ENCODE results near the gene PCIF1. TPM values are rescaled to one million over a fixed set of nuclear protein-coding genes. Genes with fewer than 3 reads are reported as not detected.
"Not testable (repeated sequence)": the region's sequence is repeated elsewhere in the genome, so short reads cannot be mapped to it uniquely, and the experiment has no call there.

PCIF1 gene
- total and polyA plus RNA-seq, 2 experiments from 2014 or later, result 11.8 to 26.0 TPM

GRCh38 chr20:45985573-45985972 is 51.1 kb downstream of the PCIF1 start:
- Histone ChIP-seq H3K9me3 (ENCODE audit: low read depth) (no peaks in the 10 kb centered on the region), H3K27ac (no peak overlapping the region), H3K9me2 (replicated peaks; ENCODE audit: insufficient read depth) (no peaks in the 10 kb centered on the region), H3K4me3 (no peak overlapping the region), H3K4me1 (ENCODE audit: insufficient read depth) (no peaks in the 10 kb centered on the region), H4K20me1 (ENCODE audit: insufficient read depth, poor library complexity, severe bottlenecking) (no peaks in the 10 kb centered on the region), H3K27me3 (no peaks in the 10 kb centered on the region), H3K4me2 (no peak overlapping the region), H2AFZ (no peak overlapping the region), H3K36me3 (replicated peaks; ENCODE audit: insufficient read depth, low read depth) (no peaks in the 10 kb centered on the region), H3K79me2 (no peaks in the 10 kb centered on the region)
- DNase-seq (ENCODE audit: low spot score), result no peak
- TF ChIP-seq CTCF (IDR thresholded peaks at IDR 0.05; ENCODE audit: poor library complexity), result no peak
- TF ChIP-seq EZH2 (IDR thresholded peaks at IDR 0.05; ENCODE audit: borderline replicate concordance), result no peak
- TF ChIP-seq EZH2phosphoT487 (IDR thresholded peaks at IDR 0.05; ENCODE audit: low read depth, severe bottlenecking, unreplicated experiment), result no peak
- WGBS (ENCODE audit: low lambda C conversion rate, missing lambda C conversion rate), result 70% methylated on average over 7 of the region's 7 CpGs

- Histone ChIP-seq H3K9me3 (ENCODE audit: low read depth) (no peaks in the 10 kb centered on the region), H3K9me2 (replicated peaks; ENCODE audit: insufficient read depth) (no peaks in the 10 kb centered on the region), H3K27ac (no peak overlapping the region), H3K4me2 (no peak overlapping the region), H3K27me3 (no peaks in the 10 kb centered on the region), H3K79me2 (no peaks in the 10 kb centered on the region), H3K36me3 (replicated peaks; ENCODE audit: insufficient read depth, low read depth) (no peaks in the 10 kb centered on the region), H4K20me1 (ENCODE audit: insufficient read depth, poor library complexity, severe bottlenecking) (no peaks in the 10 kb centered on the region), H3K4me1 (ENCODE audit: insufficient read depth) (no peaks in the 10 kb centered on the region), H3K4me3 (no peak overlapping the region), H2AFZ (no peak overlapping the region)
- WGBS (ENCODE audit: low lambda C conversion rate, missing lambda C conversion rate), result 13% methylated on average over 16 of the region's 16 CpGs
- TF ChIP-seq EZH2phosphoT487 (IDR thresholded peaks at IDR 0.05; ENCODE audit: low read depth, severe bottlenecking, unreplicated experiment) (no peak), CTCF (IDR thresholded peaks at IDR 0.05; ENCODE audit: poor library complexity) (peak; percentile 73), EZH2 (IDR thresholded peaks at IDR 0.05; ENCODE audit: borderline replicate concordance) (no peak)
- DNase-seq (ENCODE audit: low spot score), result peak; percentile 83
These were observed 52.8 kb downstream of the PCIF1 start for GRCh38 chr20:45987108-45987780.

GRCh38 chr20:45988830-45989229 is 54.3 kb downstream of the PCIF1 start:
- H3K4me2 ChIP-seq; H3K27ac ChIP-seq; H3K4me3 ChIP-seq; H3K36me3 ChIP-seq (replicated peaks; ENCODE audit: insufficient read depth, low read depth); H3K4me1 ChIP-seq (ENCODE audit: insufficient read depth); H3K9me3 ChIP-seq (ENCODE audit: low read depth); H3K9me2 ChIP-seq (replicated peaks; ENCODE audit: insufficient read depth); DNase-seq (ENCODE audit: low spot score); H3K27me3 ChIP-seq; H2AFZ ChIP-seq; H3K79me2 ChIP-seq; H4K20me1 ChIP-seq (ENCODE audit: insufficient read depth, poor library complexity, severe bottlenecking): not testable (repeated sequence)
- WGBS (ENCODE audit: low lambda C conversion rate, missing lambda C conversion rate), result 81% methylated on average over 6 of the region's 6 CpGs

- TF ChIP-seq EZH2phosphoT487 (IDR thresholded peaks at IDR 0.05; ENCODE audit: low read depth, severe bottlenecking, unreplicated experiment) (no peak), EZH2 (IDR thresholded peaks at IDR 0.05; ENCODE audit: borderline replicate concordance) (no peak), CTCF (IDR thresholded peaks at IDR 0.05; ENCODE audit: poor library complexity) (no peak)
These were observed 57.1 kb downstream of the PCIF1 start for GRCh38 chr20:45991616-45992015.

More at GRCh38 chr20:45991616-45992015, 57.1 kb downstream of the PCIF1 start:
- WGBS (ENCODE audit: low lambda C conversion rate, missing lambda C conversion rate), result 86% methylated on average over 3 of the region's 3 CpGs
- H3K79me2 ChIP-seq, result no peaks in the 10 kb centered on the region
- no peaks in the 10 kb centered on the region for H3K9me2 ChIP-seq (replicated peaks; ENCODE audit: insufficient read depth)
- H2AFZ ChIP-seq, result no peak overlapping the region
- H3K4me3 ChIP-seq, result no peak overlapping the region
- no peaks in the 10 kb centered on the region for H4K20me1 ChIP-seq (ENCODE audit: insufficient read depth, poor library complexity, severe bottlenecking)
- H3K36me3 ChIP-seq (replicated peaks; ENCODE audit: insufficient read depth, low read depth), result no peaks in the 10 kb centered on the region
- peaks cover 4% of the 10 kb centered on the region for H3K4me1 ChIP-seq (ENCODE audit: insufficient read depth)
- no peaks in the 10 kb centered on the region for H3K27me3 ChIP-seq
- no peak for DNase-seq (ENCODE audit: low spot score)
- H3K4me2 ChIP-seq, result no peak overlapping the region
- H3K9me3 ChIP-seq (ENCODE audit: low read depth), result no peaks in the 10 kb centered on the region
- no peak overlapping the region for H3K27ac ChIP-seq
